Astrocyte of the spinal cord (primary cell): ENCODE measurements around the gene SHC4.
A peak's percentile ranks its signal among the peaks of the same experiment; 100 is the strongest.

ENCODE experiments used
- DNase-seq: peaks from one replicate; pipeline ENCODE4 v3.0.0; 2011; ENCODE audit warnings: low read depth, low spot score
- H3K4me3 ChIP-seq: 2 replicates; pipeline ENCODE4 v1.5.1; 2011; ENCODE audit warnings: low read depth, mild to moderate bottlenecking, low read length, moderate library complexity
- in situ Hi-C: cut with HindIII; loops from 2 replicates; pipeline ENCODE4 v1.10.0; 2017; ENCODE audit warnings: low sequenced_read_pairs
- TF ChIP-seq, protein P1 (sequence below): IDR thresholded peaks from 2 replicates; pipeline ENCODE4 v1.5.1; 2012; ENCODE audit warnings: low read depth, mild to moderate bottlenecking, low read length, inconsistent platforms

SHC4 gene

GRCh38 chr15:48832648-48833047 lies 131.1 kb downstream of the SHC4 start:
- DNase-seq, result no peak
- in situ Hi-C loops, result no loop called here
- H3K4me3 ChIP-seq, result no peak overlapping the region
- TF ChIP-seq, protein P1, sequence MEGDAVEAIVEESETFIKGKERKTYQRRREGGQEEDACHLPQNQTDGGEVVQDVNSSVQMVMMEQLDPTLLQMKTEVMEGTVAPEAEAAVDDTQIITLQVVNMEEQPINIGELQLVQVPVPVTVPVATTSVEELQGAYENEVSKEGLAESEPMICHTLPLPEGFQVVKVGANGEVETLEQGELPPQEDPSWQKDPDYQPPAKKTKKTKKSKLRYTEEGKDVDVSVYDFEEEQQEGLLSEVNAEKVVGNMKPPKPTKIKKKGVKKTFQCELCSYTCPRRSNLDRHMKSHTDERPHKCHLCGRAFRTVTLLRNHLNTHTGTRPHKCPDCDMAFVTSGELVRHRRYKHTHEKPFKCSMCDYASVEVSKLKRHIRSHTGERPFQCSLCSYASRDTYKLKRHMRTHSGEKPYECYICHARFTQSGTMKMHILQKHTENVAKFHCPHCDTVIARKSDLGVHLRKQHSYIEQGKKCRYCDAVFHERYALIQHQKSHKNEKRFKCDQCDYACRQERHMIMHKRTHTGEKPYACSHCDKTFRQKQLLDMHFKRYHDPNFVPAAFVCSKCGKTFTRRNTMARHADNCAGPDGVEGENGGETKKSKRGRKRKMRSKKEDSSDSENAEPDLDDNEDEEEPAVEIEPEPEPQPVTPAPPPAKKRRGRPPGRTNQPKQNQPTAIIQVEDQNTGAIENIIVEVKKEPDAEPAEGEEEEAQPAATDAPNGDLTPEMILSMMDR, result no peak

- DNase-seq, result no peak
- TF ChIP-seq, protein P1, result no peak
- no peak overlapping the region for H3K4me3 ChIP-seq
- in situ Hi-C loops, result no loop called here
Measured at GRCh38 chr15:48828906-48829305, 134.8 kb downstream of the SHC4 start.

- in situ Hi-C loops, result no loop called here
- TF ChIP-seq, protein P1, result no peak
- no peak overlapping the region for H3K4me3 ChIP-seq
- no peak for DNase-seq
Measured at GRCh38 chr15:48828471-48828870, 135.2 kb downstream of the SHC4 start.

- TF ChIP-seq, protein P1, result no peak
- H3K4me3 ChIP-seq, result no peak overlapping the region
- in situ Hi-C loops, result no loop called here
- DNase-seq, result no peak
Measured at GRCh38 chr15:48825075-48825474, 138.6 kb downstream of the SHC4 start.

DNA sequence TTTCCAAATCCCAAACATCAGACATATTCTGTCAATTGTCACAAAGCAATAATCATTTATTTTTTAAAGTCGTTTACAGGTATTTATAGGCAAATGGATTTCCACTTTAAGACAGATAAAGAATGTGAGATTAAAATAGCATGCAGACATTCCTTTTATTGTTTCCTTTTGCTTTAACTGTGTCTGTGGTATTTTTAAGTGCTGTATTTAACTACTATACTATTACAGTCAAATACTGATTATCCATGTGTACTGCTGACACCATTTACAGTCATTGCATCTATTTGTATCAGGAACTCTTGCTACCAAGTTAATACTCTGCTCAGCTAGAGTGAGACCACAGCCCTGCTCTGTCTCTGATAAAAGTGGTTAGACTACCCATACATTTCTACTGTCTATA lies 140.0 kb downstream of the SHC4 start:
- no peak overlapping the region for H3K4me3 ChIP-seq
- in situ Hi-C loops, result no loop called here
- DNase-seq, result no peak
- TF ChIP-seq, protein P1, result no peak

- TF ChIP-seq, protein P1, result peak; percentile 25
- in situ Hi-C loops, result no loop called here
- peak; percentile 46 for DNase-seq
- H3K4me3 ChIP-seq, result no peak overlapping the region
Measured at GRCh38 chr15:48823237-48823636, 140.5 kb downstream of the SHC4 start.

DNA sequence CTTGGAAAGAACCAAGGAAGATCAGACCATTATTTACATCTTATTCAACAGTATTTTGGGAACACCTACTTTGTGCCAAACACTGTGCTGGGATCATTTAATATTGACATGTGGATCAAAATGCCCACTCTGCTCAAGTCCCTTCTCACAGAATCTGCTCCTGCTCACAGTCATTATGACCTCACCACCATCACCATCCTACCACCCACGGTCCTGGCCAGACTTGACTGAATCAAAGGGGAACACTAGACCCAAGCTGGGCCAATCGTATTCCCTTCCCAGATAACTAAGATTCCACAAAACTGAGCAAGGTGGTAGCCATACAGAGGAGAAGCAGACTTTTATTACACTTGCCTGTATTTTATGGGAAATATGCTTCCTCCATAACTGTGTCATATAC lies 149.4 kb downstream of the SHC4 start:
- TF ChIP-seq, protein P1, result no peak
- in situ Hi-C loops, result no loop called here
- H3K4me3 ChIP-seq, result no peak overlapping the region
- no peak for DNase-seq
